PFSK-1 (cell line): ENCODE measurements around the gene DSTN.

Source experiments
- FOXP2 ChIP-seq: optimal IDR thresholded peaks from 2 replicates; pipeline ENCODE3; 2011; ENCODE audit warnings: borderline replicate concordance, control low read depth, inconsistent platforms; ENCODE audit not compliant: insufficient read depth; ENCODE audit errors: extremely low read length, extremely low read depth
- POLR2AphosphoS5 ChIP-seq: IDR thresholded peaks from 2 replicates; pipeline ENCODE4 v1.6.1; 2012; ENCODE audit warnings: low read depth, mild to moderate bottlenecking, control low read depth, low read length, moderate library complexity
- SIN3A ChIP-seq: IDR thresholded peaks from 2 replicates; pipeline ENCODE4 v1.6.1; 2012; ENCODE audit warnings: mild to moderate bottlenecking, low read length, moderate library complexity, borderline replicate concordance; ENCODE audit not compliant: insufficient read depth
- TAF1 ChIP-seq: IDR thresholded peaks from 2 replicates; pipeline ENCODE4 v1.6.1; 2012; ENCODE audit warnings: low read length, control low read depth, borderline replicate concordance; ENCODE audit not compliant: insufficient read depth
- TF ChIP-seq, protein P1 (sequence below), 2 experiments: IDR thresholded peaks; 2 replicates each; pipeline versions ENCODE4 v1.6.1 to v1.8.0; 2011 to 2012; ENCODE audit warnings: low read depth in 2 of 2, low read length in 2 of 2, control low read depth in 1 of 2, inconsistent platforms in 1 of 2, mild to moderate bottlenecking in 1 of 2, moderate library complexity in 1 of 2; ENCODE audit not compliant: insufficient read depth in 1 of 2

DNA sequence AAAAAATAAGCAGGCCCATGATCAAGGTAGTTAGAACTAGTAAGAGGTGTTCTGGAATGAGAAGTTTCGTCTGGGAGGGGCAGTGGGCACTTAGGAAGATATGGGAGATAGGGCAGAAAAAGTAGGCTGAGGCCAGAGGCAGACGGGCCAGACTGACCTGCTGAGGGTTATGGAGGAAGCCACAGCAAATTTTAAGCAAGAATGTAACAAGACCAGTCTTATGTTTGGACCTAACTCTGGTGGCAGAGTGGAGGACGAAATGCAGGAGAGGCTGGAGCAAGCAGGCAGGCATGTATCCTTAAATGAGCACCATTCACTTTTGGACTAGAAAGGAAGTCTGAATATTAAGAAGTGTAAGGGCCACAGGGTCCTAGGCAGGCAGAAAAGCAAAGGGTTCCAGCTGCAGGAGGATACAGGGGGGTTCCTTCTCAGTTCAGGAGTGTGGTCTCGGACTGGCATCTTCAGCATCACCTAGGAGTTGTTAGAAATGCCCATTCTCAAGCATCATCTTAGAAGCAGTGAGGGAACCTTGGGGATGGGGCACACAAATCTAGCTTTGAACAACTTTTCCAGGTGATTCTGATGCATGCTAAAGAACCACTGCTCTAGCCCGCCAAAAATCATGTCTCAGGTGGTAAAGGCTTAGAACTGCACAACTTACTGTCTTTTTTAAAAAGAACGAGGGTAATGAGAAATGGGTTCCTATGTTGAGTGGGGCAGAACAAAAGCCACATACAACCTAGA lies 1.7 kb upstream of the DSTN start:
- no peak for TF ChIP-seq POLR2AphosphoS5
- TF ChIP-seq TAF1, result no peak
- no peak for TF ChIP-seq FOXP2
- TF ChIP-seq SIN3A, result no peak
- TF ChIP-seq, protein P1, sequence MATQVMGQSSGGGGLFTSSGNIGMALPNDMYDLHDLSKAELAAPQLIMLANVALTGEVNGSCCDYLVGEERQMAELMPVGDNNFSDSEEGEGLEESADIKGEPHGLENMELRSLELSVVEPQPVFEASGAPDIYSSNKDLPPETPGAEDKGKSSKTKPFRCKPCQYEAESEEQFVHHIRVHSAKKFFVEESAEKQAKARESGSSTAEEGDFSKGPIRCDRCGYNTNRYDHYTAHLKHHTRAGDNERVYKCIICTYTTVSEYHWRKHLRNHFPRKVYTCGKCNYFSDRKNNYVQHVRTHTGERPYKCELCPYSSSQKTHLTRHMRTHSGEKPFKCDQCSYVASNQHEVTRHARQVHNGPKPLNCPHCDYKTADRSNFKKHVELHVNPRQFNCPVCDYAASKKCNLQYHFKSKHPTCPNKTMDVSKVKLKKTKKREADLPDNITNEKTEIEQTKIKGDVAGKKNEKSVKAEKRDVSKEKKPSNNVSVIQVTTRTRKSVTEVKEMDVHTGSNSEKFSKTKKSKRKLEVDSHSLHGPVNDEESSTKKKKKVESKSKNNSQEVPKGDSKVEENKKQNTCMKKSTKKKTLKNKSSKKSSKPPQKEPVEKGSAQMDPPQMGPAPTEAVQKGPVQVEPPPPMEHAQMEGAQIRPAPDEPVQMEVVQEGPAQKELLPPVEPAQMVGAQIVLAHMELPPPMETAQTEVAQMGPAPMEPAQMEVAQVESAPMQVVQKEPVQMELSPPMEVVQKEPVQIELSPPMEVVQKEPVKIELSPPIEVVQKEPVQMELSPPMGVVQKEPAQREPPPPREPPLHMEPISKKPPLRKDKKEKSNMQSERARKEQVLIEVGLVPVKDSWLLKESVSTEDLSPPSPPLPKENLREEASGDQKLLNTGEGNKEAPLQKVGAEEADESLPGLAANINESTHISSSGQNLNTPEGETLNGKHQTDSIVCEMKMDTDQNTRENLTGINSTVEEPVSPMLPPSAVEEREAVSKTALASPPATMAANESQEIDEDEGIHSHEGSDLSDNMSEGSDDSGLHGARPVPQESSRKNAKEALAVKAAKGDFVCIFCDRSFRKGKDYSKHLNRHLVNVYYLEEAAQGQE (IDR thresholded peaks at IDR 0.05; ENCODE audit: insufficient read depth in 1 of 2, low read depth in 2 of 2, low read length in 2 of 2), result no peak
